ENCODE results near the gene SLC26A8.

GRCh38 chr6:35925961-35926360 is 98.5 kb downstream of the SLC26A8 start:
- TF ChIP-seq CTCF (IDR thresholded peaks at IDR 0.05; ENCODE audit: insufficient read depth, low read length, poor library complexity, severe bottlenecking) (no peak), EZH2phosphoT487 (conservative IDR thresholded peaks at IDR 0.05; ENCODE audit: low read length) (no peak)
